Measurements from ENCODE around the gene GCGR.

The GCGR gene

DNA sequence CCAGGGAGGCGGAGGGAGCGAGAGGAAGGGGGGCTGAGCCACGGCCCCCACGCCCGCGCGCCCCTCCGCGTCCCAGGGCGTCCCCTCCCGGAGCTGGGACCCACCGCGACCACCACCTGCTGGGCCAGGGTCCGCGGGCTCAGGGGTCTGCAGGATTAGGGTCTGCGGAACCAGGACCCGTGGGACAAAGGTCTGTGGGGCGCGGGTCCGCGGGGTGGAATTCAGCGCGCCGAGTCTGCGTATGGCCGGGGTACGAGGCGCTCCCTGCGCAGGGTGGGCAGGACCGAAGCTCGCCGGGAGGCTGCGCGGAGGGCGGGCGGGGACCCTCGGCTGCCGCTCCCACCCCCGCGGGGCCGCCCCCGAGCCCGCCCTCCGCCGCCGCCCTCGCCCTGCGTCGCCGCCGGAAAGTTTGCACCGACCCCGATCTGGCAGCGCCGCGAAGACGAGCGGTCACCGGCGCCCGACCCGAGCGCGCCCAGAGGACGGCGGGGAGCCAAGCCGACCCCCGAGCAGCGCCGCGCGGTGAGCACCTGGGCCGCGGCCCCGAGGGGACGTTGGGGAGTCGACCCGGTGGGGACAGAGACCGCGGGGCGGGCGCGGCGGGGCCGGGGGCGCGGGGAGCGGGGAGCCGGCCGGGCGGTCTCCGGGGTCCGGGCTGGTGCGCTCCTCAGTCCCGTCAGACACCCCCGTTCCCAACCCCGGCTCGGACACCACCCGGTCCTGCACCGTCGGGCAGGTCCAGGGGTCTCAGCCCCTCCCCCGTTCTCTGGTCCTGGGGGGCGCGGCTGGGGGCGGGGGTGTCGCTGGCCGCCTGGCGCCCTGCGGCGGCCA, at the start of gene GCGR:
TSS of gene GCGR (plus strand) at position 423 of the 831 bp plus-strand sequence. CDS start 4,869 bp downstream, outside the sequence.
- no peak for DNase-seq

DNA sequence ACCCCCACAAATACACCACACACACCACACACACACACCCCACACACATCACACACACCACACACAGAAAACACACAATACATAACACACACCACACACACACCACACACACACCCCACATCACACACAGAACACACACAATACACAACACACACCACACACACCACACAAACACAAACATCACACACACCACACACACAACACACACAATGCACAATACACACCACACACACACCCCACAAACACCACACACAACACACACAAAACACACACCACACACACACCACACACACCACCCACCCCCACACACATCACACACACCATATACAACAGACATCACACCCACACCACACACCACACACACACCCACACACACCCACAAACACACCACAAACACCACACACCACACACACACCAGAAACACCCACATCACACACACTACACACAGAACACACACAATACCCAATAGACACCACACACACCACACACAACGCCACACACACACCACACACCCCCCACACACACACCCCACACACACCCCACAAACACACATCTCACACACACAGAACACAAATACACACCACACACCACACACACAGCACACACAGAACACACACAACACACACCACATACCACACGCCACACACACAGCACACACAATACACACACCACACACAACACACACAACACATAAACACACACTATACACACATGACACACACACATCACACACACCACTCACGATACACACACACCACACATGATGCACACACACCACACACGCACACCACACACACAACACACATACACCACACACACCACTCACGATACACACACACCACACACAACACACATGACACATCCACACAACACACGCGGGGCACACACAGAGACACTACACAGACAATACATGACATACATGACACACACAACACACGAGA, 11.0 kb upstream of the GCGR start:
- no peak for DNase-seq

DNA sequence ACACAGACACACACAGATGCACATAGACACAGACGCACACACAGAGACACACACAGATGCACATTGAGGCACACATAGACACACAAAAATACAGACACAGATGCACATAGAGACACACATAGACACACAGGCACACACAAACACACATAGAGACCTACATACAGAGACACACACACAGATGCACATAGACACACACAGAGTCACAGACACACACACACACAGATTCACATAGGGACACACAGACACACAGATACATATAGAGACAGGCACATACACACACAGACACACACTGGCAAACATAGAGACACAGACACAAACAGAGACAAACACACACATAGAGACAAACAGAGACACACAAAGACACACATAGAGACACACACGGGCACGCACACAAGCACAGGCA, 9.9 kb upstream of the GCGR start:
- DNase-seq = no peak

DNA sequence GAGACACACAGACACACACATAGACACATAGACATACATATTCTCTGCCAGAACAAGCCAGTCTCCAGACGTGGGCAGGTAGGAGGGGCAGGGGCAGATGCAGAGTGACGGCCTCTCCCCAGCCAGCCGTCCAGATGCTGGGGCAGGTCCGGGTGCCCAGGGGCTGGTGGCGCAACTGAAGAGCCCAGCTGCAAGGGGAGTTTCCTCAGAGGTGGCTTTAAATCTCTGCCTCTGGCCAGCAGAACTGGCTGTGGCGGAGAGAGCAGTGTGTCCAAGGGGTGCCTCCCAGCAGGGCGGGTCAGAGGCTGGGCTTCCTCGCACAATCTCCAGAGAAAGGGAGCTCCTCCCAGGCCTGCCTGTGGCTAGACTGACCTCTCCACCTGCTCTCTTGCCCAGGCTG, 9.4 kb upstream of the GCGR start:
- no peak for DNase-seq

DNA sequence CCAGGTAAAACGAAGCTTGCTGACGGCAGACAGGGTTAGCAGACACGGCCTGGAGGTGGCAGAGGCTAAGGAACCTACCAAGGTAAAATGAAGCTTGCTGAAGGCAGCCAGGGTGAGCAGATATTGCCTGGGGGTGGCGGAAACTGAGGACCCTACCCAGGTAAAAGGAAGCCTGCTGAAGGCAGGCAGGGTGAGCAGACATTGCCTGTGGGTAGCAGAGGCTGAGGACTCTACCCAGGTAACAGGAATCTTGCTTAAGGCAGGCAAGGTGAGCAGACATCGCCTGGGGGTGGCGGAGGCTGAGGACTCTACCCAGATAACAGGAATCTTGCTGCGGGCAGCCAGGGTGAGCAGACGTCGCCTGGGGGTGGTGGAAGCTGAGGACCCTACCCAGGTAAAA, 2.6 kb upstream of the GCGR start:
- no peak for DNase-seq

DNA sequence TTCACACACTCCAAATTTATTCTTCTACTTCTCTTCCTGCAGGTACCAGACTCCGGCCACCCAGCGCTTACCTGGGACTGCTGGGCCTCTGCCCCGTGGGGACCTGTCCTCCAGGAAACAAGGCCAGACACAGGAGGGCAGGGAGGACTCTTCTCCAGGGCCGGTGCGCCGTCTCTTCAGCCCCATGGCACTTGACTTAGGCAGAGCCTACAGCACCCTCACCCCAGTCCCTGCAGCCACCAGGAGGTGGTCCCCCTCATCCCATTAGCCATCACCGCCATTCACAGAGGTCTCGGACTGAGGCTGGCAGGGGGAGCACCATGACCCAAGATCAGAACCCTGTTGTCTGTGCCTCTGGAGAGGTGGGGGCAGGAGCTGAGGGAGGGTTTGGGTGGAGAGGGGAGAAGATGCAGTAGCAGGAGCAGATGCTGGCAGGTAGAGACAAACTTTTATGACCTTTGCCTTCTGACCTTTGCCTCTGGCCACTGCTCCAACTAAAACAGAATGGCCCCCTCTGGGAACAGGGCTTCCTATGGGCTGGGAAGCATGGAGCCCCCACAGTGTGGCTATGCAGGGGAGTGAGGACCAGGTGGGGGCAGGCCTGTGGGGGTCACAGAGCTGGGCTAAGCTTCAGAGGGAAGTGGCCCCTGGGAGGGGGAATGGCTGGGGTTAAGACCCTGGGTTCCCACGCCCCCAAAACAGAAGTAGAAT, 1.7 kb upstream of the GCGR start:
- no peak for DNase-seq

DNA sequence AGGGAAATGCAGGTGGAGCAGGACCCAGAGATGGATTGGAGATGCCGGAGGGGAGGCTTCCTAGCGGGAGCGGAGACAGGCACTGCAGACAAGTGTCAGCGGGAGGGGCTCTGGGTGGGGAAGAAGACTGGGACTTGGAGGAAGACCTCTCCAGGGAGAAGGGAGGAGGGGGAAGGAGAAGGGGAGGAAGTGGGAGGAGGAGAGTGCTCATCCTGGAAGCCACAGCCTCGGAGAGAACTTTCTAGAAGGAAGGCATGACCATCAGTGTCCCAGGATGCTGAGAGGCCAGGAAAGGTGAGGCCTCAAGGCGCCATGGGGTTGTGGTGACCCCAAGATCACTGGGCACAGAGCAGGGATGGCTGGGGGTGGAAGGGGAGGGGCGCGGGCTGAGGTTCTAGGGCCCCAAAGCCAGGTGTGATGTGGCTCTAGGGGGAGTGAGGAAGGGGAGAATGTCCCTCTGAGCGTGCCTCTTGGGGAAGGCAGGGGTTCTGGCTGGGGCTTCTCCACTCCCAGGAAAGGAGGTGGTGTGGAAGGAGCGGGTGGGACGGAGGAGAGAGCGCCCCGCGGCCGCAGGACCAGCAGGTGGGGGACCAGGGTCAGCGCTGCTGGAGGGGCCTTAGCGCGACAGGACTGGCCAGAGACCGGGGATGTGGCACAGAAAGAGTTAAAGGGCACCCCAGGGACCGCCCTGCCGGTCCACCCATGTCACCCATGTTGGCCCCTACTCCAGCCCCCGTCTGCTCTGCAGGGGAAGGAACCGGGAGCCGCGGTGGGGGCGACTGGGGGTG, 900 bp upstream of the GCGR start:
- no peak for DNase-seq

DNA sequence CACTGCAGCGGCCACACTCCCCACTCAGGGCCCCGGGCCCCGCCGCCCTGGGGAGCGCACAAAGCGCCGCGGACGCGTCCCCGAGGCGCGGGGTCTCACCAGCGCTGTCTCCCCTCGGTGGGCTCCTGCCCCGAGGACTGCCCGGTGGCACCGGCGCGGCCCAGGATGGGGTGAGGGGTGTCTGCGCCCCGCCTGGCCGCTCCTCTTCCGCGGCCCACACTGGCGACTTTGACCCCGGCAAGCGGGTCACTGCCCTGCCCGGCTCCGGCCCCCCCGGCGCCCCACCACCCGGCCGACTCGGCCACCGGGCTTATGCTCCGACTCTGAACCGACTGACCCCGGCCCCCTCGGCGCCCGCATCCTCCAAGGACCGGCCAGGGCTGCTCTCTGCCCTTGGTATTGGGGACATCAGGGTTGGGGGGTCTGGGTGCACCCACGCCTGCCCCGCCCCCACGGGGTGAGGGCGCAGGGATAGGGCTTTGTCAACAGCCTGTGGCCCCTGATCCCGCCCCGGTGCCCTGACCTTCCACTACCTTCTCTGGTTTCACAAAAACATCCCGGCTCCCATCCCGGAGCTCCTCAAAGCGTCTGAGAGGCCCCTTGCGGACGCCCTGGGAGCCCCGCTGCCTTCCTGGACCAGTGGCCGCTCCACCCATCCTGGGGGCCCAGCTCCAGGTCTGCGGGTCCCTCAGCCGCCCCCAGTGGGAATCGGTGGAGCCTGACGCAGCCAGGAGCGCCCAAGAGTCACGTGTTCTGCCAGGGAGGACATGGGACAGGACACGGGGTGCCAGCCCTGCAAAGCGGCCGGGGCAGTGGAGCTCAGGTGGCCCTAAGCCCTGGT, 829 bp downstream of the GCGR start:
- DNase-seq = no peak

DNA sequence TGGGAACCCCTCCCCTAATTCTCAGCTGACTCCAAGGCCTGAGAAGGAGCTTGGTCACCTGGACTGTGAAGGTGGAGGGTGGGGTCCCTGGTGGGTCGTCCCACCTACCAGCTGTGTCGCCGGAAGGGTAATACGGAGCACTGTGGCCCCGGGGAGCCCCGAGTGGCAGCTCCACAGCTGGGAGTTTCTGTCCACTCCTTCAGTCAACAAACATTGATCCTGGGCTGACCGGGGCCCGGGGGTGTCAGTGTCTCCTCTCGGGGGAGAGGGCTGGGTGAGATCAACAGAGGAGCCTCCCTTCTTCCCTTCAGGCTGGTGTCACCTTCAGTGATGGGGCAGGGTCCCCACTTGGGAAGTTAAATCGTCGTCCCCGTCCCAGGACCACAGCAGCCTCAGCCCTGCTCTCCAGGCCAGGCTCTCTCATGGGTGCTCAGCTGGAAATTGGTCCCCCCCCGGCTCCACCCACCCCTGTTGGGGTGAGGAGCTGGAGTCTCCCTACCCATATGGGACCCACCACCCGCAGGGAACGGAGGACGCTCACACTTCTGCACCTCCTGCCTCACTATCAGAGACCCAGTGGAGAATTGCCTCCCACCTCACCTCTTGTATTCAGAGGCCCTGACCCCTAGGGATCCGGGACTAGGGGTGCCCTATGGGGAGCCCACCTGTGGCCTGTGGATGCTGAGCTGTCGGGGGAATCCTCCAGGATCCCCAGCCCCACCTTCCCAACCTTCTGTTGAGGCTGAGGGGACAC, 1.9 kb downstream of the GCGR start:
- no peak for DNase-seq

DNA sequence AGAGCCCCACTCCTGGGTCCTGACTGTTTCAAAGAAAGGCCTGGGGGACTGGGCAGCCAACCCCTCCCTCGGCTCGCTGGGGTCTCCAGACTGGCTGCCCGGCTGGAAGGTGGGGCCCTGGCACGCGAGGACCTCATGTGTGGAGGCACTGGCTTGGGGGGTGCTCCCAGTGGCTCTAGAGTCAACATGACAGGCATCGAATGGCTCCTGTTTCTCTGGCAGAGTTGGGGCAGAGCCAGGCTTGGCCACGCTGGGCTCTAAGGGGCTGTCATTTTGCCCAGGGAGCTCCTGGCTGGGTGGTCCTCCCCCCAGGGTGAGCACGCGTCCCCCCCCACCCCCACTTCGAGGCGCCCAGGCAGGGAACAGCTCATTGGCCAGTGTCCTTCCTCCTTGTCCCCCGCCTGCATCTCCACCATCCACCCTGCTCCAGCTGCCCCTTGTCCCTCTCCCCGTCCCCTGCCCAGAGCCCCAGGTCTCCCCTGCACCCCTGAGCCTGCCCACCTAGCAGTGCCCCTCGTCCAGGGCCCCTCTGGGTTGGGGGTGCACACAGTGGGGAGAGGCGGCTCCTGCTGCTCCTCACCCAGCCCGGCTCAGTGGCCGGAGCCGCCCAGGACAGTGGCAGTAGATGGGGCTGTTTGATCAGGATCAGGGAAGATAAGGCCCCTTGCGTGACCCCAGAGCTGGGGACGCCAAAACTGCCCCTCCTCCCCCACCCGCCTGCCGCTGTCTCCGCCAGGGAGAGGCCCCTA, 2.7 kb downstream of the GCGR start:
- no peak for DNase-seq

DNA sequence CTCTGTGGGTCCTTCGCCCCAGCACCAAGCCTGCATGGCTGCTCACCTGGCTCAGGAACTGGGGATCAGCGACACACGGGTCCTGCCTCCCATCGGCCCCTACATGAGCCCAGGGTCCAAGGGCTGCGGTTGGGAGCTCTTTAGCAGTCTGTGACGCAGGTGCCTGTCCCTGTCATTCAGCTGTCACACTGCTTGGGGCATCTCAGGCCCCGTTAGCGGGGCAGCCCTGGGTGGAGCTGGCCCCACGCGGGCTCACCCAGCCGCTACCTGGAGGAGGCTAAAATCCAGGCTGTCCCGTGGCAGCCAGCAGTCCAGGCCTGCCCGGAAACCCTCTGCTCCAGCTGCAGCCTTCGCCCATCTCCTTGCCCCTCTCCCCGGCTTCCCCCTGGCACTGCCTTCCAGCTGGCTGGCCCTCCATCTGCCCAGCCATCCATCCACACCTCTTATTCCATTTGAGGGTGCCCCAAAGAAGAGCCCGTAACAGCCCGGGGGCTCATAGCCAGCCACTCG, 3.3 kb downstream of the GCGR start:
- DNase-seq = no peak

DNA sequence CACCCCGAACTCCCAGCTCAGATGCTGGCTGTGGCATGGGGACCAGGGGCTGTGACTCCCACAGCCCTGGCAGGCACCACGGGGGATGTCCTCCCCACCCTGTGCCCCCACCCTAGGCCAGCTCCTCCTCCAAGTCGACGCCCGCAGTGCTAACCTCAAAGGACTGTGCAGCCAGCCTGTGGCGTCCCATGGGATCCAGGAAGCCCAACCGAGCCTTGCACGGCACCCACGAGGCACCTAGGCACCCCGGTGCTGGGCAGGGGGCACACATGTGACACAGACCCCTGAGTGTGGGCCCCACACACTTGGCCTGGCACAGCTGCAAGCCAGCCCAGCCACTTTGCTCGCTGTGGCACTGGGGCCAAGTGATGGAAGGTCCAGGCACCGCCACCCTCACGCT, 3.9 kb downstream of the GCGR start:
- DNase-seq = no peak

DNA sequence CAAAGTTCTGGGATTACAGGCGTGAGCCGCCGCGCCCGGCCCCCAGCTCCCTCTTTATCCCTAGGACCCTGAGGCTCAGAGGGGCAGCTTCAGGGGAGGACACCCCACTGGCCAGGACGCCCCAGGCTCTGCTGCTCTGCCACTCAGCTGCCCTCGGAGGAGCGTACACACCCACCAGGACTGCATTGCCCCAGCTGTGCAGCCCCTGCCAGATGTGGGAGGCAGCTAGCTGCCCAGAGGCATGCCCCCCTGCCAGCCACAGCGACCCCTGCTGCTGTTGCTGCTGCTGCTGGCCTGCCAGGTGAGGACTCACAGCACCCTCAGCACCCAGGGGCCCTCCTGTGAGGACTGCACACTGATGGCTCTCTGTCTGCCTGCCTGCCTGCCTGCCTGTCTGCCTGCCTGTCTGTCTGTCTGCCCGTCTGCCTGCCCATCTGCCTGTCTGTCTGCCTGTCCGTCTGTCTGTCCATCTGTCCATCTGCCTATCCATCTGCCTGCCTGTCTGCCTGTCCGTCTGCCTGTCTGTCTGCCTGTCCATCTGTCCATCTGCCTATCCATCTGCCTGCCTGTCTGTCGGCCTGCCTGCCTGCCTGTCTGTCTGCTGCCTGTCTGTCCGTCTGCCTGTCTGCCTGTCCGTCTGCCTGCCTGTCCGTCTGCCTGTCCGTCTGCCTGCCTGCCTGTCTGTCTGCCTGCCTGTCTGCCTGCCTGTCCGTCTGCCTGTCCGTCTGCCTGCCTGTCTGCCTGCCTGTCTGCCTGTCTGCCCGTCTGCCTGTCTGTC, 5.0 kb downstream of the GCGR start:
- no peak for DNase-seq

DNA sequence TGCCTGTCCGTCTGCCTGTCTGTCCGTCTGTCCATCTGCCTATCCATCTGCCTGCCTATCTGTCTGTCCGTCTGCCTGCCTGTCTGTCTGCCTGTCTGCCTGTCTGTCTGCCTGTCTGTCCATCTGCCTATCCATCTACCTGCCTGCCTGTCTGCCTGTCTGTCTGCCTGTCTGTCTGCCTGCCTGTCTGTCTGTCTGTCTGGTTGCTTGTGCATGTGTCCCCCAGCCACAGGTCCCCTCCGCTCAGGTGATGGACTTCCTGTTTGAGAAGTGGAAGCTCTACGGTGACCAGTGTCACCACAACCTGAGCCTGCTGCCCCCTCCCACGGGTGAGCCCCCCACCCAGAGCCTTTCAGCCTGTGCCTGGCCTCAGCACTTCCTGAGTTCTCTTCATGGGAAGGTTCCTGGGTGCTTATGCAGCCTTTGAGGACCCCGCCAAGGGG, 5.6 kb downstream of the GCGR start:
- DNase-seq = no peak

DNA sequence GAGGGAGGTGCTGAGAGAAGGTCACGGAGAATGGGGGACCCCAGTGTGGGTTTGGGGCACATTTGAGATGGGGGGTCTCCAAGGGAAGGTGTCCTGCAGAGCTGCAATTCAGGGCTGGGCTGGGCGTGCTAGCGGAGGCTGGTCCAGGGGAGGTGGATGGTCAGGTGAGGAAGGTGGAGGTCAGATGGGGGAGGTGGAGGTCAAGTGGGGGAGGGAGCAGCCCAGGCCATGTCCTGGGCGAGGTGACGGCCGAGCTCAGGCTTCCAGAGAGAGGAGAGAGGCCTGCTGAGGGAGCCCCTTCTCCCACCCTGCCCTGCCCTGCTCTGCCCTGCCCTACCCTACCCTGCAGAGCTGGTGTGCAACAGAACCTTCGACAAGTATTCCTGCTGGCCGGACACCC, 6.5 kb downstream of the GCGR start:
- no peak for DNase-seq

DNA sequence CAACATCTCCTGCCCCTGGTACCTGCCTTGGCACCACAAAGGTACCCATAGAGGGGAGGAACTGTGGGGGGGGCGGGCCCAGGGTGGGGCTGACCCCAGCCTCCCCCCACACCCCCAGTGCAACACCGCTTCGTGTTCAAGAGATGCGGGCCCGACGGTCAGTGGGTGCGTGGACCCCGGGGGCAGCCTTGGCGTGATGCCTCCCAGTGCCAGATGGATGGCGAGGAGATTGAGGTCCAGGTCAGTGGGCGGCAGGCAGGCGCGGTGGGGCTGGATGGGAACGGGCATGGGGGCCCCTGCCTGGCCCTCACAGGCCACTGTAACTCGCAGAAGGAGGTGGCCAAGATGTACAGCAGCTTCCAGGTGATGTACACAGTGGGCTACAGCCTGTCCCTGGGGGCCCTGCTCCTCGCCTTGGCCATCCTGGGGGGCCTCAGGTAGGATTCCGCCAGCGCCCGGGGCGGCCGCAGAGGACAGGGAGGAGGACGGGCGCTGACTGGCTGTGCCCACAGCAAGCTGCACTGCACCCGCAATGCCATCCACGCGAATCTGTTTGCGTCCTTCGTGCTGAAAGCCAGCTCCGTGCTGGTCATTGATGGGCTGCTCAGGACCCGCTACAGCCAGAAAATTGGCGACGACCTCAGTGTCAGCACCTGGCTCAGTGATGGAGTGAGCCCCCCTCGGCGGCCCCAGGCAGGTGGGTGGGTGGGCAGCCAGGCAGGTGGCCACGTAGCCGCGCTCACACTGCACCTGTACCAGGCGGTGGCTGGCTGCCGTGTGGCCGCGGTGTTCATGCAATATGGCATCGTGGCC, 7.1 kb downstream of the GCGR start:
- DNase-seq = no peak

DNA sequence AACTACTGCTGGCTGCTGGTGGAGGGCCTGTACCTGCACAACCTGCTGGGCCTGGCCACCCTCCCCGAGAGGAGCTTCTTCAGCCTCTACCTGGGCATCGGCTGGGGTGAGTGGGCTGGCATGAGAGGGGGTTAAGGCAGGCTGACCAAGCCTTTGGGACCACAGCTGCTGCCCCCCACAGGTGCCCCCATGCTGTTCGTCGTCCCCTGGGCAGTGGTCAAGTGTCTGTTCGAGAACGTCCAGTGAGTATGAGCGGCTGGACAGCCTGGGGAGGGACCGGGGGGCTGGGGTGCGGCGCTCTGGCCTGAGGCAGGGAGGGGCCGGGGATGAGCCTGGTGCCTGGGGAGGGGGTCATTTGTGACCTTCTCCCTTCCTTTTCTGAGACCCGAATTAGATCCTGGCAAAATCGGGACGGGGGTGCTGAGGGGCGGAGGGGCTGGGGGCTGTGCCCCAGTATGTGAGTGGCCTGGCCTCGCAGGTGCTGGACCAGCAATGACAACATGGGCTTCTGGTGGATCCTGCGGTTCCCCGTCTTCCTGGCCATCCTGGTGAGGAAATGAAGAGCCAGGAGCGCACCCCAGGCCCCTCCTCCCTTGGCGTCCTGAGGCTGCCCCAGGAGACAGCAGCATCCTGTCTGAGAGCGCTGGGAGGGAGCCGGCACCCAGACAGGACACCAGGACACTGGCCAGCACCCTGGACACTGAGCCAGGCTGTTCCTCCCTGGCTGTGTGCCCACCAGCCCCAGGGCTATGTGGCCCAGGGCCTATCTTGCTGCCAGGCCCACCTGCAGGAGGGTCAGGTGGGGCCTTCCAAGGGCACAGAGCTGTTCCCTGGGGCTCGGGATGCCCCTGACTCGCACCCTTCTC, 8.0 kb downstream of the GCGR start:
- no peak for DNase-seq
